Choroid plexus epithelial cell (primary cell): ENCODE measurements around the gene SMOC1.

Source experiments
- DNase-seq: peaks from one replicate; pipeline ENCODE4 v3.0.0-alpha.2; 2010; ENCODE audit warnings: low read depth
- H3K4me3 ChIP-seq: 2 replicates; pipeline ENCODE4 v1.5.1; 2011; ENCODE audit warnings: low read depth, mild to moderate bottlenecking, control low read depth, low read length, moderate library complexity
- TF ChIP-seq, protein P1 (sequence below): conservative IDR thresholded peaks from 2 replicates; pipeline ENCODE4 v1.5.1; 2011; ENCODE audit warnings: low read depth, mild to moderate bottlenecking, control low read depth, inconsistent platforms, low read length, moderate library complexity

SMOC1 gene, protein sequence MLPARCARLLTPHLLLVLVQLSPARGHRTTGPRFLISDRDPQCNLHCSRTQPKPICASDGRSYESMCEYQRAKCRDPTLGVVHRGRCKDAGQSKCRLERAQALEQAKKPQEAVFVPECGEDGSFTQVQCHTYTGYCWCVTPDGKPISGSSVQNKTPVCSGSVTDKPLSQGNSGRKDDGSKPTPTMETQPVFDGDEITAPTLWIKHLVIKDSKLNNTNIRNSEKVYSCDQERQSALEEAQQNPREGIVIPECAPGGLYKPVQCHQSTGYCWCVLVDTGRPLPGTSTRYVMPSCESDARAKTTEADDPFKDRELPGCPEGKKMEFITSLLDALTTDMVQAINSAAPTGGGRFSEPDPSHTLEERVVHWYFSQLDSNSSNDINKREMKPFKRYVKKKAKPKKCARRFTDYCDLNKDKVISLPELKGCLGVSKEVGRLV

DNA sequence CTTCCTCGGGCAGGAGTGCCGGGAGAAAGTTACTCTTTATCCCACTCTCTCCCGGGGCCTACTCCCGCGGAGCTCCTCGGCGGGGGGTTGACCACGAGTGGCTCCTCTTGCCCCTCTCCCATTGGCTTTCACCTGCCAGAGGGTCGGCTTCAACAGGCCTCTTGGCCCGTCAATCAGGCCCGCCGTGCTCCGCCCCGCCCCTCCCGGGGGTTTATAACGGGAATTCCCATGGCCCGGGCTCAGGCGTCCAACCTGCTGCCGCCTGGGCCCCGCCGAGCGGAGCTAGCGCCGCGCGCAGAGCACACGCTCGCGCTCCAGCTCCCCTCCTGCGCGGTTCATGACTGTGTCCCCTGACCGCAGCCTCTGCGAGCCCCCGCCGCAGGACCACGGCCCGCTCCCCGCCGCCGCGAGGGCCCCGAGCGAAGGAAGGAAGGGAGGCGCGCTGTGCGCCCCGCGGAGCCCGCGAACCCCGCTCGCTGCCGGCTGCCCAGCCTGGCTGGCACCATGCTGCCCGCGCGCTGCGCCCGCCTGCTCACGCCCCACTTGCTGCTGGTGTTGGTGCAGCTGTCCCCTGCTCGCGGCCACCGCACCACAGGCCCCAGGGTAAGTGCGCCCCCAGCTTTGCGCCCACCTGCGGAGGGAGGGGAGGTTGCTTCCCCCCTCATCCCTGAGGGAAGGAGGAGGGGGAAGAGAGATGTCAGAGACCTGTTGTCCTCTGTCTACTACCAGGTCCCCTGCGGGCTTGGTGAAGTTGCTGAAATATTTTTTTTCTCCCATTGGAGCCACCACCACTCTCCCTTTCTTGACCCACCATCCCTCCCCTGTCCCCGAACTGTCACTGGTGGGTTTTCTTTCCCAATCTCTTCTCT lies at the start of gene SMOC1:
Gene SMOC1 (plus strand): TSS at position 242 of the 869 bp plus-strand sequence. CDS start 263 bp downstream, at position 505.
- TF ChIP-seq, protein P1, sequence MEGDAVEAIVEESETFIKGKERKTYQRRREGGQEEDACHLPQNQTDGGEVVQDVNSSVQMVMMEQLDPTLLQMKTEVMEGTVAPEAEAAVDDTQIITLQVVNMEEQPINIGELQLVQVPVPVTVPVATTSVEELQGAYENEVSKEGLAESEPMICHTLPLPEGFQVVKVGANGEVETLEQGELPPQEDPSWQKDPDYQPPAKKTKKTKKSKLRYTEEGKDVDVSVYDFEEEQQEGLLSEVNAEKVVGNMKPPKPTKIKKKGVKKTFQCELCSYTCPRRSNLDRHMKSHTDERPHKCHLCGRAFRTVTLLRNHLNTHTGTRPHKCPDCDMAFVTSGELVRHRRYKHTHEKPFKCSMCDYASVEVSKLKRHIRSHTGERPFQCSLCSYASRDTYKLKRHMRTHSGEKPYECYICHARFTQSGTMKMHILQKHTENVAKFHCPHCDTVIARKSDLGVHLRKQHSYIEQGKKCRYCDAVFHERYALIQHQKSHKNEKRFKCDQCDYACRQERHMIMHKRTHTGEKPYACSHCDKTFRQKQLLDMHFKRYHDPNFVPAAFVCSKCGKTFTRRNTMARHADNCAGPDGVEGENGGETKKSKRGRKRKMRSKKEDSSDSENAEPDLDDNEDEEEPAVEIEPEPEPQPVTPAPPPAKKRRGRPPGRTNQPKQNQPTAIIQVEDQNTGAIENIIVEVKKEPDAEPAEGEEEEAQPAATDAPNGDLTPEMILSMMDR: no peak
- H3K4me3 ChIP-seq: peak within 1 kb of the TSS; percentile 82
- DNase-seq: peak; percentile 94

DNA sequence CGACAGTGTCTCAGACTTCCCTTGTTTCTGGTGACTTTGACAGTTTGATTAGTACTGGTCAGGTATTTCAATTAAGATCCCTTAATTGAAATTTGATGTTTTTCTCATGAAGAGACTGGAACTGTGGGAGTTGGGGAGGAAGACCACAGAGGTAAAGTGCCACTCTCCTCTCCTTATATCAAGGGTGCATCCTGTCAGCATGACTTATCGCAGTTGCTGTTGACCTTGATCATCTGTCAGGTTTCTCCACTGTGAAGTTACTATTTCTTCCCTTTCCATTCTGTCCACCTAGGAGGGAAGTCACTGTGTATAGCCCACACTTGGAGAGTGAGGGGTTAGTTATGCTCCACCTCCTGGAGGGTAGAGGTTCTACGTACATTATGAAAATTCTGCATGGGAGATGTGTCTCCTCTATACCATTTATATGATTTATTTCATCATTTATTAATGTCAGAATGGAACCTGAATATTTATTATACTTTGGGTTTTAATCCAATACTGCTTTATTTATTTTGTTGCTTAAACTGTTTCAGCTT lies 40.3 kb upstream of the SMOC1 start:
- no peak overlapping the region for H3K4me3 ChIP-seq
- no peak for DNase-seq
- TF ChIP-seq, protein P1: no peak

DNA sequence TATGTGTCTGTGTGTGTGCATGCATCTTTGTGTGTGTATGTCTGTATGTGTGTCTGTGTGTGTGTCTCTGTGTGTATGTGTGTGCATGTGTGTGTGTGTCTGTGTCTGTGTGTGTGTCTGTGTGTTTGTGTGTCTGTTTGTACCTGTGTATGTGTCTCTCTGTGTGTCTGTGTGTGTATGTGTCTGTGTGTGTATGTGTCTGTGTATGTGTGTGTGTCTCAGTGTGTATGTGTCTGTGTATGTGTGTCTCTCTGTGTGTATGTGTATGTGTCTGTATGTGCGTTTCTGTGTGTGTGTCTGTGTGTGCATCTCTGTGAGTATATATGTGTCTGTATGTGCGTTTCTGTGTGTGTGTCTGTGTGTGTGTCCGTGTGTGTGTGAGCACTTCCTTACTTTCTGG lies 39.6 kb upstream of the SMOC1 start:
- TF ChIP-seq, protein P1: no peak
- no peak overlapping the region for H3K4me3 ChIP-seq
- DNase-seq: no peak

DNA sequence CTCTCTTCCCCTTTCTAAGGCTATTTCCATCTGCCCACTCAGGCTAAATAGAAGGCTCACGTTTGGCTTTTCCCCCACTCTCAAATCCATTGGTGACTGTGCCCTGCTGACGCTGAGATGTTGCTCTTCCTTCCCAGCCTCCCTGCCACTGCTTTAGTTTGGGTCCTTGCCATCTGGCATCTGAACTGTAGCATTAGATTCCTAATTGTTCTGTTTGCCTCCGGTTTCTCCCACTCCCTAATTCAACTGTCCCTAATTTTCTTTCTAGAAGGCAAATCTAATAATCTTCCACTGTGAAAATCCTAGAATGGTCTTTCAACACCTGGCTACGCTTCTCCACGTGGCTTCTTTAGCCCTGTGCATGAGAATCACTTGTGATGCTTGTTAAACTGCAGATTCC lies 37.6 kb upstream of the SMOC1 start:
- TF ChIP-seq, protein P1: no peak
- DNase-seq: no peak
- no peak overlapping the region for H3K4me3 ChIP-seq

DNA sequence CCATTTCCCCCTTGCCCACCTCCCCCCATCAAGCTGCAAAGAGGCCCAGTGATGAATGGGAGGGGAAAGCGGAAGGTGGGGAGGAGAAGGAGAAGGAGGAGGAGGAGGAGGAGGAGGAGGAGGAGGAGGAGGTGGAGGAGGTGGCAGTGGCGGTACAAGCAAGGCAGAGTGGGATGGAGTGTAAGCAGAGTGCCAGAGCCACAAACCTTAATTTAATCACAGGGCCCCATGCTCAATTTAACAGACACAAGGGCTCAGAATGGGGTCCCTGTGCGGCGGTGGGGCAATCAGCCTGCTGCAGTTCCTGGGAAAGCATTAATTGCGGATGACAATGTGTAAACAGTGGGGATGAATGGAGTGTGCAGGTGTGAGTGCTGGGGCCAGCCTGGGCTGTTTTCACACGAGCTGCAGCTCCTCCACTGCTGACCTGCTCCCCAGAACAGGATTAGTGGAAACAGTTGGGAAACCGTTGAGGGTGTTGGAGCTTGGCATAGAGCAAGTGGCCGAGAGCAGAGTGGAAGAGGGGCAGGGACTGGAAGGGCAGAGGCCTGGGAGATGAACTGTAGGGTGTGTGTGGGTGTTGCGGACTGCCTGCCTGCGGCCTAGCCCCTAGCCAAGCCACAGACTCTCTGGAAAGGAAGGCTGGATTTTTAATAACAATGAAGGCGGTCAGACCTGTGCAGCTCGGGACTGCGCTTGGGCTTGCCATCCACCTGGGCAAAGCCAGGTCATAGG lies 36.4 kb upstream of the SMOC1 start:
- TF ChIP-seq, protein P1: no peak
- H3K4me3 ChIP-seq: no peak overlapping the region
- DNase-seq: no peak

DNA sequence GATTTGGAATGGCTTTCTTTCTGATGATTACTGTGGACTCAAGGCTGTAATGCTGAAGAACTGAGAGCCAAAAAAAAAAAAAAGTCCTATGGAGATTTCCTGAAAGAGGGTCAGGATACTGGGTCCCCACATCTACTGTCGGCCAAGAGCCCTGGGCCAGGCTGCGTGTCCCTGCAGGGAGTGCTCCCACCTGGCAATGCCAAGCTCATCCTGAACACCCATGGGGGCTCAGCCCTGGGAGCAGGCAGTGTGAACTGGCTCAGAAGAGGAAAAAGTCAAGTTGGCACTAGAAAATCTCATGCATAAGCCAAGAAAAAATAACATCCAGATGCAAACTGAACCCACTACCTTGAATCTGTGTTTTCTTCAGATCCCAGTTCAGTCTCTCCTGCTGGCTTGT lies 35.0 kb upstream of the SMOC1 start:
- DNase-seq: no peak
- TF ChIP-seq, protein P1: no peak
- H3K4me3 ChIP-seq: no peak overlapping the region
